Duodenal mucosa (tissue), 2 donors: Measurements from ENCODE around the gene TANGO6.
"Not testable (repeated sequence)": the region's sequence is repeated elsewhere in the genome, so short reads cannot be mapped to it uniquely, and the experiment has no call there.

Experiments used
- H3K27ac ChIP-seq: one replicate; pipeline ENCODE4 v1.7.0; 2013; ENCODE audit warnings: low read depth, low read length
- H3K27me3 ChIP-seq, 2 donors: one replicate each; pipeline ENCODE4 v1.7.0; 2013; ENCODE audit warnings: low read length in 2 of 2, control low read depth in 1 of 2; ENCODE audit not compliant: insufficient read depth in 2 of 2, control insufficient read depth in 1 of 2
- H3K36me3 ChIP-seq, 2 donors: one replicate each; pipeline ENCODE4 v1.7.0; 2013; ENCODE audit warnings: low read length in 2 of 2, control low read depth in 1 of 2; ENCODE audit not compliant: insufficient read depth in 2 of 2, control insufficient read depth in 1 of 2
- H3K4me1 ChIP-seq, 2 donors: one replicate each; pipeline ENCODE4 v1.7.0; 2013; ENCODE audit warnings: low read length in 2 of 2, control low read depth in 1 of 2; ENCODE audit not compliant: insufficient read depth in 2 of 2, control insufficient read depth in 1 of 2
- H3K4me3 ChIP-seq, 2 donors: one replicate each; pipeline ENCODE4 v1.7.0; 2013; ENCODE audit warnings: low read length in 2 of 2, low read depth in 1 of 2
- H3K9ac ChIP-seq, 2 donors: one replicate each; pipeline ENCODE4 v1.7.0; 2013; ENCODE audit warnings: low read length in 2 of 2, low read depth in 1 of 2
- H3K9me3 ChIP-seq, 2 donors: one replicate each; pipeline ENCODE4 v1.7.0; 2013; ENCODE audit warnings: low read length in 2 of 2, control low read depth in 1 of 2; ENCODE audit not compliant: control insufficient read depth in 1 of 2

The TANGO6 gene

GRCh38 chr16:69118994-69119393 is 275.7 kb downstream of the TANGO6 start:
- Histone ChIP-seq H3K4me1 (peaks cover 0 to 6% of the 10 kb centered on the region in 2 donors), H3K27me3 (no peaks in the 10 kb centered on the region), H3K27ac (no peak overlapping the region), H3K36me3 (peaks cover 34 to 68% of the 10 kb centered on the region in 2 donors), H3K4me3 (no peak overlapping the region), H3K9me3 (no peaks in the 10 kb centered on the region), H3K9ac (no peak overlapping the region)

- H3K9me3 ChIP-seq, result no peaks in the 10 kb centered on the region
- no peak overlapping the region for H3K27ac ChIP-seq
- H3K4me3 ChIP-seq, result no peak overlapping the region
- no peaks in the 10 kb centered on the region for H3K27me3 ChIP-seq
- no peak overlapping the region for H3K9ac ChIP-seq
- peaks cover 0 to 6% of the 10 kb centered on the region in 2 donors for H3K4me1 ChIP-seq
- peaks cover 28 to 63% of the 10 kb centered on the region in 2 donors for H3K36me3 ChIP-seq
These were observed 276.2 kb downstream of the TANGO6 start for GRCh38 chr16:69119536-69119935.

GRCh38 chr16:69120096-69120664 is 276.8 kb downstream of the TANGO6 start:
- no peaks in the 10 kb centered on the region for H3K9me3 ChIP-seq
- H3K27me3 ChIP-seq, result no peaks in the 10 kb centered on the region
- no peak overlapping the region for H3K27ac ChIP-seq
- peaks cover 25 to 56% of the 10 kb centered on the region in 2 donors for H3K36me3 ChIP-seq
- H3K9ac ChIP-seq, result no peak overlapping the region
- H3K4me1 ChIP-seq, result peaks cover 0 to 6% of the 10 kb centered on the region in 2 donors
- no peak overlapping the region for H3K4me3 ChIP-seq

GRCh38 chr16:69123910-69124309 is 280.6 kb downstream of the TANGO6 start:
- H3K4me1 ChIP-seq, result peaks cover 0 to 6% of the 10 kb centered on the region in 2 donors
- no peak overlapping the region for H3K4me3 ChIP-seq
- no peak overlapping the region for H3K27ac ChIP-seq
- no peaks in the 10 kb centered on the region for H3K9me3 ChIP-seq
- H3K36me3 ChIP-seq, result peaks cover 16 to 25% of the 10 kb centered on the region in 2 donors
- H3K9ac ChIP-seq, result no peak overlapping the region
- no peaks in the 10 kb centered on the region for H3K27me3 ChIP-seq

GRCh38 chr16:69124406-69124805 is 281.1 kb downstream of the TANGO6 start:
- peaks cover 16 to 20% of the 10 kb centered on the region in 2 donors for H3K36me3 ChIP-seq
- not testable (repeated sequence) for H3K4me3 ChIP-seq, H3K9ac ChIP-seq

GRCh38 chr16:69124961-69125360 is 281.6 kb downstream of the TANGO6 start:
- H3K9ac ChIP-seq, H3K9me3 ChIP-seq, H3K27me3 ChIP-seq, H3K4me3 ChIP-seq, H3K27ac ChIP-seq, H3K4me1 ChIP-seq: not testable (repeated sequence)
- H3K36me3 ChIP-seq, result peaks cover 15 to 16% of the 10 kb centered on the region in 2 donors

More at GRCh38 chr16:69124406-69124805, 281.1 kb downstream of the TANGO6 start:
- H3K4me1 ChIP-seq, H3K27ac ChIP-seq, H3K9me3 ChIP-seq, H3K27me3 ChIP-seq: not testable (repeated sequence)

- Histone ChIP-seq H3K36me3 (peaks cover 4 to 5% of the 10 kb centered on the region in 2 donors), H3K9ac (no peak overlapping the region), H3K27ac (no peak overlapping the region), H3K4me3 (no peak overlapping the region), H3K27me3 (no peaks in the 10 kb centered on the region), H3K9me3 (no peaks in the 10 kb centered on the region), H3K4me1 (peaks cover 10 to 15% of the 10 kb centered on the region in 2 donors)
These were observed 282.9 kb downstream of the TANGO6 start for GRCh38 chr16:69126221-69126620.

- not testable (repeated sequence) for H3K36me3 ChIP-seq, H3K27me3 ChIP-seq, H3K27ac ChIP-seq, H3K9ac ChIP-seq, H3K9me3 ChIP-seq, H3K4me3 ChIP-seq
- peaks cover 11 to 15% of the 10 kb centered on the region in 2 donors for H3K4me1 ChIP-seq
These were observed 283.5 kb downstream of the TANGO6 start for GRCh38 chr16:69126801-69127200.

- no peaks in the 10 kb centered on the region for H3K9me3 ChIP-seq
- H3K4me1 ChIP-seq, result peaks cover 12 to 17% of the 10 kb centered on the region in 2 donors
- no peak overlapping the region for H3K4me3 ChIP-seq
- no peaks in the 10 kb centered on the region for H3K27me3 ChIP-seq
- H3K36me3 ChIP-seq, result peaks cover 2 to 4% of the 10 kb centered on the region in 2 donors
- H3K9ac ChIP-seq, result no peak overlapping the region
- H3K27ac ChIP-seq, result no peak overlapping the region
These were observed 284.7 kb downstream of the TANGO6 start for GRCh38 chr16:69127966-69128510.

- H3K4me1 ChIP-seq, result peaks cover 24% of the 10 kb centered on the region in 2 donors
- no peaks in the 10 kb centered on the region for H3K9me3 ChIP-seq
- peaks cover 2 to 4% of the 10 kb centered on the region in 2 donors for H3K36me3 ChIP-seq
- H3K9ac ChIP-seq, result no peak overlapping the region
- no peaks in the 10 kb centered on the region for H3K27me3 ChIP-seq
- no peak overlapping the region for H3K27ac ChIP-seq
- H3K4me3 ChIP-seq, result peak overlapping the region in 1 of 2 donors; percentile 14
These were observed 287.1 kb downstream of the TANGO6 start for GRCh38 chr16:69130461-69130860.
